Endothelial cell of umbilical vein (primary cell): ENCODE data around the gene SH2D6. TPM values are rescaled to one million over a fixed set of nuclear protein-coding genes. Genes with fewer than 3 reads are reported as not detected.
A peak's percentile ranks its signal among the peaks of the same experiment; 100 is the strongest.

ENCODE experiments used
- BruUV-seq: library from RNA; stranded (reverse); fragments of 400-500 nt; replicated peaks from 2 replicates; lab custom pipeline; 2021; lab: Mats Ljungman, UMichigan
- CTCF ChIA-PET: fragments of 300-600, 350-600 bp; sonication (Branson Sonifier 250); formaldehyde crosslinking; loops from one replicate; lab custom pipeline; 2021; ENCODE audit warnings: antibody characterized with exemption, inconsistent platforms; lab: Charles Lee
- POLR2A ChIA-PET: fragments of 300-600, 350-600 bp; sonication (Branson Sonifier 250); formaldehyde crosslinking; loops from one replicate; lab custom pipeline; 2021; ENCODE audit warnings: antibody characterized with exemption, inconsistent platforms; lab: Charles Lee
- DNase-seq: peaks from one replicate; pipeline ENCODE4 v3.0.0-alpha.2; 2011; ENCODE audit warnings: low read depth, low spot score
- FAIRE-seq: peaks from 2 replicates; lab custom pipeline; 2011; peaks lifted over from hg19 to GRCh38; lab: Jason Lieb, UNC
- H2AFZ ChIP-seq: 2 replicates; pipeline ENCODE4 v1.6.0; 2012; ENCODE audit warnings: low read depth, low read length, control low read depth, inconsistent platforms
- H3K27ac ChIP-seq: 2 replicates; pipeline ENCODE4 v1.5.1; 2011; ENCODE audit warnings: low read depth, mild to moderate bottlenecking, control low read depth, low read length, moderate library complexity; ENCODE audit not compliant: insufficient read depth
- H3K27me3 ChIP-seq, 2 experiments: 2 replicates each; pipeline versions ENCODE4 v1.6.0 to v1.6.1; 2011; ENCODE audit warnings: low read length in 2 of 2, mixed read lengths in 1 of 2; ENCODE audit not compliant: control insufficient read depth in 2 of 2, insufficient read depth in 2 of 2
- H3K36me3 ChIP-seq, 2 experiments: 2 replicates in 1 of 2; 3 replicates in 1 of 2; pipeline ENCODE4 v1.5.1; 2011; ENCODE audit warnings: low read length in 2 of 2, mild to moderate bottlenecking in 1 of 2, moderate library complexity in 1 of 2; ENCODE audit not compliant: control insufficient read depth in 2 of 2, insufficient read depth in 2 of 2; ENCODE audit errors: extremely low read depth in 1 of 2
- H3K4me1 ChIP-seq: 3 replicates; pipeline ENCODE4 v1.5.1; 2011; ENCODE audit warnings: mild to moderate bottlenecking, low read length; ENCODE audit not compliant: control insufficient read depth, insufficient read depth; ENCODE audit errors: extremely low read depth
- H3K4me2 ChIP-seq: 2 replicates; pipeline ENCODE4 v1.6.1; 2011; ENCODE audit warnings: low read length, control low read depth, mixed read lengths; ENCODE audit not compliant: insufficient read depth
- H3K4me3 ChIP-seq, 3 experiments: fragments of 200-600 bp in 1 of 3; sonication (generic), shearing (Covaris generic) in 1 of 3; replicated peaks in 1 of 3; 2 replicates each; pipeline ENCODE4 v1.5.1; 2011 to 2016; ENCODE audit warnings: control low read depth in 3 of 3, low read length in 3 of 3, mild to moderate bottlenecking in 2 of 3, inconsistent platforms in 1 of 3, low read depth in 1 of 3, moderate library complexity in 1 of 3; ENCODE audit not compliant: insufficient read depth in 1 of 3
- H3K79me2 ChIP-seq: 2 replicates; pipeline ENCODE4 v1.6.0; 2012; ENCODE audit warnings: low read length, inconsistent platforms; ENCODE audit not compliant: control insufficient read depth, insufficient read depth
- H3K9ac ChIP-seq: replicated peaks from 2 replicates; pipeline ENCODE3; 2011; ENCODE audit warnings: low read length, control low read depth; ENCODE audit not compliant: insufficient read depth; ENCODE audit errors: extremely low read depth
- H3K9me1 ChIP-seq: replicated peaks from 3 replicates; pipeline ENCODE4 v1.6.0; 2011; ENCODE audit warnings: mild to moderate bottlenecking, low read length; ENCODE audit not compliant: control insufficient read depth, insufficient read depth; ENCODE audit errors: extremely low read depth
- H3K9me3 ChIP-seq: replicated peaks from 2 replicates; pipeline ENCODE4 v1.5.1; 2012; ENCODE audit warnings: low read length, inconsistent platforms; ENCODE audit not compliant: control insufficient read depth, insufficient read depth
- H4K20me1 ChIP-seq: replicated peaks from 2 replicates; pipeline ENCODE3; 2011; ENCODE audit warnings: mild to moderate bottlenecking, low read length; ENCODE audit not compliant: control insufficient read depth, insufficient read depth; ENCODE audit errors: extremely low read depth
- EZH2 ChIP-seq: IDR thresholded peaks from 2 replicates; pipeline ENCODE4 v1.6.1; 2012; ENCODE audit warnings: borderline replicate concordance, low read depth, mild to moderate bottlenecking, moderate library complexity, low read length, inconsistent platforms; ENCODE audit not compliant: severe bottlenecking
- FOS ChIP-seq: IDR thresholded peaks from 2 replicates; pipeline ENCODE4 v1.6.1; 2011; ENCODE audit warnings: mild to moderate bottlenecking, low read length, moderate library complexity, borderline replicate concordance; ENCODE audit not compliant: insufficient read depth
- GATA2 ChIP-seq: IDR thresholded peaks from 2 replicates; pipeline ENCODE4 v1.7.0; 2011; ENCODE audit warnings: low read depth, mild to moderate bottlenecking, moderate library complexity, mixed read lengths, low read length; ENCODE audit not compliant: insufficient read length, insufficient read depth
- JUN ChIP-seq: IDR thresholded peaks from 2 replicates; pipeline ENCODE4 v1.6.1; 2011; ENCODE audit warnings: borderline replicate concordance, low read depth; ENCODE audit not compliant: insufficient read length, insufficient read depth
- MAX ChIP-seq: IDR thresholded peaks from 2 replicates; pipeline ENCODE4 v1.6.1; 2011; ENCODE audit not compliant: insufficient read depth, insufficient read length
- MYC ChIP-seq: IDR thresholded peaks from one replicate; pipeline ENCODE4 v1.6.1; 2011; ENCODE audit warnings: mild to moderate bottlenecking, low read depth, low read length
- POLR2A ChIP-seq: IDR thresholded peaks from 2 replicates; pipeline ENCODE4 v1.6.1; 2012; ENCODE audit warnings: low read depth, mild to moderate bottlenecking, control low read depth, low read length
- POLR2AphosphoS5 ChIP-seq: IDR thresholded peaks from 2 replicates; pipeline ENCODE4 v1.6.1; 2012; ENCODE audit warnings: low read depth, mild to moderate bottlenecking, control low read depth, low read length, moderate library complexity; ENCODE audit not compliant: insufficient read depth
- dilution Hi-C: fragments of 300-500 bp; cut with MboI; formaldehyde crosslinking; loops from one replicate; pipeline ENCODE4 v1.15.0; 2019; ENCODE audit warnings: low sequenced_read_pairs; ENCODE audit not compliant: extremely low pct_ligation_motif_present
- intact Hi-C: fragments of 100-400 bp; cut with micrococcal nuclease; formaldehyde crosslinking; loops from one replicate; pipeline ENCODE4 v1.10.0; 2022
- polyA plus RNA-seq, 4 experiments: library from polyadenylated mRNA; depleted of rRNA in 3 of 4; stranded (reverse) in 3 of 4; unstranded in 1 of 4; fragments of >200 nt; gene quantifications; 2 replicates each; pipeline versions ENCODE4 v1.2.1 to v1.2.3, GENCODE V29; 2011 to 2012; ENCODE audit warnings: missing spikeins in 1 of 4
- total RNA-seq: library from RNA; stranded (reverse); gene quantifications from 2 replicates; pipeline ENCODE4 v1.2.3, GENCODE V29; 2021
- TF ChIP-seq, protein P1 (sequence below), 2 donors: IDR thresholded peaks; 1 replicate in 1 of 2; 2 replicates in 1 of 2; pipeline ENCODE4 v1.5.1; 2011; ENCODE audit warnings: low read length in 2 of 2, mild to moderate bottlenecking in 2 of 2, moderate library complexity in 2 of 2, control low read depth in 1 of 2, inconsistent platforms in 1 of 2, low read depth in 1 of 2; ENCODE audit not compliant: insufficient read depth in 1 of 2; ENCODE audit errors: extremely low read depth in 1 of 2

Gene SH2D6
- total and polyA plus RNA-seq, 2 donors (not counting 3 experiments of a cell fraction or from before 2014, with no cell fraction given): 0.53 TPM; not detected in 1

DNA sequence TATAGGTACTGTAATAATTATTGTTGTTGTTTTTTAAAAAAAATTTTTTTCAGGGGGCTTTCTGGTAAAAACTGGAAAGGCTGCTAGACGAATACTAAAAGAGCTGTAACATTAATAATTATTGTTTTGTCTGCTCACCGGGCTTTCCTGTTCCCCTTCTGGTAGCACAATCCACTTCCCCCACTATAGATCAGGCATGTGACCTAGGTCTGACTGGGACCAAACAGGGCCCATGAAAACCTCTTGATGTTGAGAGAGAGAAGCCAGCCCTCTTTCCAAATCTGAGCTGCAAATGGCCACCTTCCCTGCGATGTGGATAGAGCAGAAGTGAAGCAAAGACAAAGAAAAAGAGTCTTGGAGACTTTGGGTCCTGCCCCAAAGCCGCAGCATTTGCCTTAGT, 23.4 kb downstream of the SH2D6 start:
- no peak overlapping the region for H3K9ac ChIP-seq
- no peaks in the 10 kb centered on the region for H3K27me3 ChIP-seq
- POLR2A ChIA-PET: interaction anchor here (1.5 kb wide), 1 partner anchor 97 kb away, joined by 4 read pairs; no protein-coding TSS in a partner anchor
- intact Hi-C loops: no loop called here
- dilution Hi-C loops: no loop called here
- H3K9me1 ChIP-seq: no peaks in the 10 kb centered on the region
- no peaks in the 10 kb centered on the region for H4K20me1 ChIP-seq
- no peak overlapping the region for H3K4me3 ChIP-seq
- no peak for TF ChIP-seq MAX
- TF ChIP-seq POLR2A: no peak
- TF ChIP-seq MYC: no peak
- TF ChIP-seq JUN: no peak
- no peak for TF ChIP-seq EZH2
- no peak for TF ChIP-seq GATA2
- no peak for TF ChIP-seq POLR2AphosphoS5
- TF ChIP-seq FOS: no peak
- TF ChIP-seq, protein P1, sequence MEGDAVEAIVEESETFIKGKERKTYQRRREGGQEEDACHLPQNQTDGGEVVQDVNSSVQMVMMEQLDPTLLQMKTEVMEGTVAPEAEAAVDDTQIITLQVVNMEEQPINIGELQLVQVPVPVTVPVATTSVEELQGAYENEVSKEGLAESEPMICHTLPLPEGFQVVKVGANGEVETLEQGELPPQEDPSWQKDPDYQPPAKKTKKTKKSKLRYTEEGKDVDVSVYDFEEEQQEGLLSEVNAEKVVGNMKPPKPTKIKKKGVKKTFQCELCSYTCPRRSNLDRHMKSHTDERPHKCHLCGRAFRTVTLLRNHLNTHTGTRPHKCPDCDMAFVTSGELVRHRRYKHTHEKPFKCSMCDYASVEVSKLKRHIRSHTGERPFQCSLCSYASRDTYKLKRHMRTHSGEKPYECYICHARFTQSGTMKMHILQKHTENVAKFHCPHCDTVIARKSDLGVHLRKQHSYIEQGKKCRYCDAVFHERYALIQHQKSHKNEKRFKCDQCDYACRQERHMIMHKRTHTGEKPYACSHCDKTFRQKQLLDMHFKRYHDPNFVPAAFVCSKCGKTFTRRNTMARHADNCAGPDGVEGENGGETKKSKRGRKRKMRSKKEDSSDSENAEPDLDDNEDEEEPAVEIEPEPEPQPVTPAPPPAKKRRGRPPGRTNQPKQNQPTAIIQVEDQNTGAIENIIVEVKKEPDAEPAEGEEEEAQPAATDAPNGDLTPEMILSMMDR (IDR thresholded peaks at IDR 0.05; ENCODE audit: extremely low read depth in 1 of 2, insufficient read depth in 1 of 2, low read depth in 1 of 2, low read length in 2 of 2): no peak
- CTCF ChIA-PET: no interaction called here
- peaks cover 17% of the 10 kb centered on the region for H3K4me1 ChIP-seq
- DNase-seq: no peak
- BruUV-seq: no TSS peak
- no peaks in the 10 kb centered on the region for H3K9me3 ChIP-seq
- no peak overlapping the region for H3K27ac ChIP-seq
- H3K4me2 ChIP-seq: no peak overlapping the region
- H3K36me3 ChIP-seq: no peaks in the 10 kb centered on the region
- H3K79me2 ChIP-seq: no peaks in the 10 kb centered on the region
- no peak for FAIRE-seq
- peak overlapping the region; percentile 44 for H2AFZ ChIP-seq
